GM18498 (cell line): ENCODE measurements around the gene PPEF1.
"Not testable (repeated sequence)": the region's sequence is repeated elsewhere in the genome, so short reads cannot be mapped to it uniquely, and the experiment has no call there.

ENCODE experiments used
- ATAC-seq: cut with Tn5 transposase; IDR thresholded peaks from one replicate; pipeline ENCODE4 v1.9.1; 2021; ENCODE audit warnings: mild to moderate bottlenecking, moderate library complexity; ENCODE audit not compliant: unreplicated experiment

PPEF1 gene

DNA sequence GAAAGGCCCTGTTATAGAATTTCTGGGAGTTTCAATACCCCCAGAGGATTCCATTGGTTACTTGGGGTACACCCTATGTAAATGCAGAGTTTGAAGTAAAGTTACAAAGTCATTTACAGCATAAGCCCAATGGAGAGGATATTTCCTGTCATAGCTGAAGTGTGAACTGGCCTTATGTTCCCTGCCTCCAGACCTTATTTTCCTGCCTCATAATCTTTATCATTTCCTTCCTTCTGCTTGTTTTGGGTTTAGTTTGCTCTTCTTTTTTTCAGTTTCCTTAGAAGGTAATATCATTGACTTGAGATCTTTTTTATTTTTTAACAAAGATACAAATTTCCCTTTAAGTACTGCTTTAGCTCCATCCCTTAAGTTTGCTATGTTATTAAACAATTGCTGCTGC, 85.4 kb downstream of the PPEF1 start:
- ATAC-seq, result no peak

DNA sequence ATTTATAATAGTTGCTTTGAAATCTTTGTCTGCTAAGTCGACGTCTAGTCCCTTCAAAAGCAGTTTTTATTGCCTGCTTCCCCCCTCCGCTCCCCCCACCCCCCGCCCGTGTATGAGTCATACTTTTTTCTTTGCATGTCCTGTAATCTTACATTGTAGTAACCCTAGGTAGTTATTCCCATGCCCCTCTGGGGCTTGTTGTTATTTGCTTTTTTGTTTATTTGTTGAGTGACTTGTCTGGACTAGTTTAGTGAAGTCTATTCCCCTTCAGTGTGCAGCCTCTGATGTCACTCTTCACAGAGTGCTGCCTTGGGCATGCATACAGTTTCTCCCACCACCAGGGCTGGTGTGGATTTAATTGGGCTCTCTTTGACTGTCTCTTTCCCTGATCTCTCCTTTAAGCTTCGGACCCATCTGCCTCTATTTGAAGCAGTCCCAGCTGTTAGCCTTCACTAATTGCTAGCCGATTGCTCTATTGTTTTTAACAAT, 86.2 kb downstream of the PPEF1 start:
- no peak for ATAC-seq

DNA sequence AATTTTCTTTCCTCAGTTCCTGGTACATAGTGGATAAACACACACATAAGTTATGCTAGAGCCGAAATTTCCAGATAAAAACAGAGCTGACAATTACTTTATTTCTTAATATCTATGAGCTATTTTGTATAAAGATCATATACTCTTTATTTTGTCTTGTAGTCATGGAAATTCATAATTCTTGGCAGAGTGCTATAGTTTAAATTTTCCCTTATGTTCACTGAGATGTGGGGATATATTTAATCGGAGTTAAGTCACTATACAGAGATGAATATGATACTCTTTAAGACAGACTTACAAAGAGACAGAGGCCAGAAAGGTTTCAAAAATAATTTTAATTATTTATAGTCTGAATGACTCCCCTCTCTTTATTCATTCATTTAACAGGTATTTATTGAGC, 89.7 kb downstream of the PPEF1 start:
- ATAC-seq, result no peak

DNA sequence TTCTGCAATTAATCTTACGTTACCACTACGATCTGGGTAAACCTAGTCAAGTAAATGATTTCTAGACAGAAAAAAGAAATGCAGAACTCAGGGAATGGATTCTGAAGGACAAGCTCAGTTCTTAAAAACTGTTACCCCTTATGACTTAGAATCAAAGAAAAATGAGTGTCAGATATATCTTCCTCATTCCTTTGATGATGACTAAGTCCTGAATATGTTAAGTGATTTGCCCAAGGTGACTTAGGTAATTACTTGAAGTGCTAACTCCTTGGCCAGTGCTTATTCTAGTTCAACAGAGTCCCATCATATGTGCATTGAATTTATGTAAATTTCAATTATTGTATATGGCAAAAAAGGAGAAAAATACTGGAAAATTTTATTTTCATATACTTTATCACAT, 92.5 kb downstream of the PPEF1 start:
- no peak for ATAC-seq

DNA sequence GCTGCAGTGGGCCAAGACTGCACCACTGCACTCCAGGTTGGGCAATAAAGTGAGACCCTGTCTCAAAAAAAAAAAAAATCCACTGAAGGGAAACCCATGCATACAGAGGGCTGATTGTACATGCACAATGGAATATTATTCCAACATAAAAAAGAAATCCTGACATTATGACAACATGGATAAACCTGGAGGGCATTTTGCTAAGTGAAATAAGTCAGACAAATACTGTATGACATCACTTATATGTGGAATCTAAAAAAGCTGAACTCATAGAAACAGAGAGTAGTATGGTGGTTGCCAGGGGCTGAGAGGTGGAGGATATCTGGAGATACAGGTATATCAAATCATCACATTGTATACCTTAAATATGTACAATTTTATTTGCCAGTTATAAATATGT, 102.2 kb downstream of the PPEF1 start:
- no peak for ATAC-seq

DNA sequence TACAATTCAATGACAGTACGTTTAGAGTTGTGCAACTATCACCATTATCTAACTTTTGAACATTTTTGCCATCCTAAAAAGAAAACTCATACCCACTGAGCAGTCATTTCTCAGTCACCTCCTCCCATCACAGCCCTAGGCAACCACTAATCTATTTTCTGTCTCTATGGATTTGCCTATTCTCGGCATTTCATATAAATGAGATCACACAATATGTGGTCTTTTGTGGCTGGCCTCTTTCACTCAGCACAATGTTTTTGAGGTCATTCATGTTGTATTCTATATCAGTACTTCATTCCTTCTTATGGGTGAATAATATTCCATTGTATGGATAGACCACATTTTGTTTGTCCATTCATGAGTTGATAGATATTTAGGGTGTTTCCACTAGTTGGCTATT, 103.0 kb downstream of the PPEF1 start:
- ATAC-seq, result no peak

DNA sequence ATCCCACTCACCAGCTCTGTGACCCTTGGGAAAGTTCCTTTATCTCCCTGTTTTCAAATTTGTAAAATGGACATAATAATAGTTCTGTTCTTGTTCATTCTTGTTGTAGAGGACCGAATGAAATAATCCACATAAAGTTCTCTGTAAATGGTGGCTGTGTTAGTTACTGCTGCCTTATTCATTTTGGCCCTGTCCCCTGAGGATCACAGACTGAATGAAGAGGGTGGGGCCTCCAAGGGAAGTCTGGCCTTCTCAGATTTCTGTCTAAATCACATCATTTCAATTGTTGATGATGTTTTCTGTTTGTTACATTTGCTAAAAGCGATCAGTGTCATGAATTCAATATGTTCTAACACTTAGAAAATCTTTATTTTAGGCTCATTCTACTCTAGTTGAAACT, 117.9 kb downstream of the PPEF1 start:
- no peak for ATAC-seq

DNA sequence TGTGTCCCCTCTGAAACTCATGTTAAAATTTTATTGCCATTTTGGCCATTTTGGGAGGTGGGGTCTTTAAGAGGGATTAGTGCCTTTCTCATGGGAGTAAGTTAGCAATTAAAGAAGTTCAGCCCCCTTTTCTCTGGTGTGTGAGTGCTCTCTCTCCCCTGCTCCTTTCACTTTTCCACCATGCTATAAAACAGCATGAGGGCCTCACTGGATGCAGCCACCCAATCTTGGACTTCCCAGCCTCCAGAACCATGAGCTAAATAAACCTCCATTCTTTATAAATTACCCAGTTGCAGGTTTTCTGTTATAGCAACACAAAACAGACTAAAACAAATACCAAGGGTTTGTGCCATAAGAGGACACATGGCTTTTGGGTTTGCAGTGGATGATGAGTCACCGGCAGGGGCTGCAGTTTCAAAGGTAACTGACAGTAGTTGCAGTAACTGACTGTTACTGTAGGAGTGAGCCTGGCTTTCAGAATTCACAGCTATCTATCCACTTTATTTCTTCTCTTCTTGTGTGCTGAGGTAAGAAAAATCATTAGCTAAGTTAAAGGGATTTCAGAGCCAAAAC, 121.5 kb downstream of the PPEF1 start:
- ATAC-seq, result no peak

DNA sequence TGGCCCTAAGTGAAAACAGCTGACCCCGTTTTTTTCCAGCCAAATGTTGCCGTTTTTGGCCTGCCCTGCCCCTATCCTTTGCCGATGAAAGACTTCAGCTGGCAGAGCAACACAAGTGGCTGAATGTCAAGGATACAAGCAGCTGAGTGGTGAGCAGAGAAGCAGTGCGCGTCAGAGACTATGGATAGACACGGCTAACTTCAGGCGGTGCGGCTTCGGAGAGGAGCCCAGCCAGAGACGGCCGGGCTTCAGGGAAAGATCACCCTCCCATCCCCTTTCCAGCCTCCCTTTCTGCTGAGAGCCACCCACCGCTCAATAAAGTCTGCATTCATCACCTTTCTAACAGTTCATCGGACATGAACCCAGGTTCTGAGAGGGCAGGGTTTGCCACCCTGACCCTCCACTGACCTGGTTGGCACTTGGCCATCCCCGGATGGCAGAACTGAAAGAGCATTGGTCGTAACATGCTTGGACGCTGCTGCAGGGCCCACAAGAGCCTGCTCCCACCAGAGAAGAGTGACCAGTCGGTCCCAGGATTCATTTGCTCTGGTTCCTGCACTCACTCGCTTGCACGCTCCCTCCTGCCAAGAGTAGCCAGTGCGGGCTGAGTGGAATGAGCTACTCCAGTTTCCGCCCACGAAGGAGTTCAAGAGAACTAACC, 125.8 kb downstream of the PPEF1 start:
- no peak for ATAC-seq

DNA sequence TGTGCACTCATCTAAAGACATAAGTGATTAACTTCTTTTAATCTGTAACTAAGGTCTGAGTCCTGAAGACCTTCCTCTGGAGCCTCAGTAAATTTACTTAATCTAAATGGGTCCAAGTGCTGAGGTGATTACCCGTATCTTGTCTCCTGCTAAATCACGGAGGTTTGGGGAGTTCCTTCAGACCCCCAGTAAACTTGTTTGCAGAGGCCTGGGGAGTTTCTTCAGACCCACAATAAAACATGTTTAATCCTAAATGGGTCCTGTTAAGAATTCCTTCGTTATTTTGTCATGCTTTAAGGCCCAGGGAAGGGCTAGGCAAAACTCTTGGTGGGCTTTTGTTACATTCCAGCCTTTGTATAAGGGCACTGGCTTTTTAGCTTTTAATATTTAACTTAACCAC, 140.5 kb downstream of the PPEF1 start:
- not testable (repeated sequence) for ATAC-seq

DNA sequence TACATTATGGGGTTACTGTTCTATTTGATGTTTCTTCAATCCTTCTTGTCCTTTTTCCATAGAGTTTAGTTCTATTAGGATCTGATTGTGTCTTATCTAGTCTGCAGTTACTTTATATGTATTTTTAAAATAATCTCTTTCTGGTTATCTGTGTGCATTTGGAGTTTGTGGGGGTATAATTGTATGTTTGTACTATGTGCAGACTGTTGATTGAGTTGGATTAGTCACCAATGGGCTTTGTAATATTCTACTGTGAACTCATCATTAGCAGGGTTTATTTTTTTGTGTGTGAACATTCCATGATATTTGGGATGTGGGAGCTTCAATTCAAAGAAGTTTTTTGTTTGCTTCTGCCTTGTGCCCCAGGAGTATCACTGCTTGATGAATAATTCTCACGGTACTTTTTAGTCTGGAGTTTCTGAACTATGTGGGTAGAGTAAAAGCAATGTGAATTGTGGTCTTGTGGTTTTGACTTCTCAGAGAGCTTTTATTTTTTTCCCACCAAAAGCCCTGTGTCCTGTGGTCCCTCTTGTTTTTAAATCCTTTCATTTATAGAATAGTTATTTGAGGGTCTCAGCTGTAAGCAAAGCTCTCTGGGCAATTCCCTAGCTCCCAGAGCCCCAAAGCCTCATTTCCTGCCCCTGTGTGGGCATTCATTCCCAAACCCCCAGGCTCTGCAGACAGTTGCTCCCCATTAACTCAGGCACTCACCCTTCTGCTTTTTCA, 148.6 kb downstream of the PPEF1 start:
- ATAC-seq, result peak; percentile 91

DNA sequence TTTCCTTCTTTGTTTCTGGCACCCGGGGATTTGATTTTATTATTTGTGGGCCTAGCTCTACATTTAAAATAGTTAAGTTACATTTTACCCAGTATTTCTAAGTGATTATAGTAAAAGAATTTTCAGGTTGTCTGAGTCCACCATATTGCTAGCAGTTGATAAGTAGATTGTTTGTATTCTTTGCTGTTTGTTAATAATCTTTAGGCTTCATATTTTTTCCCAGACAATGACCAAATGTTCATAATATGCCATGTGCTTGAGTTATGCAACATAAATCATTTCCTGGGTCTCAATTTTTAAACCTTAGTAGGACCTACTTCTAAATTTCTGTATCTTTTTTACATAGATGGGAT, 149.2 kb downstream of the PPEF1 start:
- no peak for ATAC-seq

DNA sequence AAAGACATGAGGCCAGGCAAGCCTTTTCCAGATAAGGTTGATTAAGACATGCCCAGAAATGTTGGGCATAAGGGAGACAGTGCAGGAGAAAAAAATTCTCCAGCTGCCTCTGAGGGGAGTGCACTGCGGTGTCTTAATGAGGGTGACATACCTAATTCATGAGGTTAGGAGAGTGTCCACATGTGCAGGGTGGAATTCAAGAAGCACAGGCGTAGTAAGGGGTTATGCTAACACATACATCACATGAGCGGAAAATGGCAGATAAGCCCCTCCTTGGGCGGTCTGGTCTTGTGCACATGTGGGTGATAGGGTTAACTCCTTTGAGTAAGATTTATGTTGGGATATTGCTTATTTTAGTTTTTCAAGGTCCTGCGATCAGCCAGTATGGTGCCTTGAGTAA, 154.1 kb downstream of the PPEF1 start:
- no peak for ATAC-seq

DNA sequence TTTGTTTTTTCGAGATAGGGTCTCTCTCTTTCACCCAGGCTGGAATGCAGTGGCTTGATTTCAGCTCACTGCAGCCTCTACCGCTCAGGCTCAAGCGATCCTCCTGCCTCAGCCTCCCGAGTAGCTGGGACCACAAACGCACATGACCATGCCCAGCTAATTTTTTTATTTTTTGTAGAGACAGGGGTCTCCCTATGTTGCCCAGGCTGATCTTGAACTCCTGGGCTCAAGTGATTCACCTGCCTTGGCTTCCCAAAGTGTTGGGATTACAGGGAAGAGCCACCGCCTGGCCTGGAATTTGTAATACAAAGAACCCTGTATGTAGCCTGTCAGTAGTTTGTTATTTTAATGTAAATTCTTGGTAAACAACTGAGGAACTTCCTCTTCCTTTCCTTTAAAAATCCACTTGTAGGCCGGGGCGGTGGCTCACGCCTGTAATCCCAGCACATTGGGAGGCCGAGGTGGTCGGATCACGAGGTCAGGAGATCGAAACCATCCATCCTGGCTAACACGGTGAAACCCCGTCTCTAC, 157.0 kb downstream of the PPEF1 start:
- no peak for ATAC-seq

DNA sequence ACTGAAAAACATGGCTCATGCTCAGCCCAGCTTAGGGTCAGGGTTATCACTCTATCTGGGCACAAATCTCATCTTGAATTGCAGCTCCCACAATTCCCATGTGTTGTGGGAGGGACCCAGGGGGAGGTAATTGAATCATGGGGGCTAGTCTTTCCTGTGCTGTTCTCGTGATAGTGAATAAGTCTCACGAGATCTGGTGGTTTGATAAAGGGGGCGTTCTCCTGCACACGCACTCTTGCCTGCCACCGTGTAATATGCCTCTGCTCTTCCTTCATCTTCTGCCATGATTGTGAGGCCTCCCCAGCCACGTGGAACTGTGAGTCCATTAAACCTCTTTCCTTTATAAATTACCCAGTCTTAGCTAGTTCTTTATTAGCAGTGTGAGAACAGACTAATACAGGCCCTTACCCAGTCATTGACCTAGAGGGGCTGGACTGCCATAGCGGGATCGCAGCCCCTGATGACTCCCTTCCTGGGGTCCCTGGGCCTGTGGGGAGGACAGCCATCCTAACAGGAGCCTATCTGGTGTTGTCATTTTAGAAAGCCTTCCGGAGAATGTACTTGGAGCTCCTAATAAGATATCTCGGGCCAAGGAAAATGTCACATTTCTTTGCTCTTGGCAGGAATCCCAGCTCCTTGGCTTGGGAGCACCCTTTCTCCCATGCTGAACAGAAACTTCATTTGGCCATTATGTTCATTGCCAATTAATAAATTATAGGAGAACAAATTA, 163.9 kb downstream of the PPEF1 start:
- no peak for ATAC-seq

DNA sequence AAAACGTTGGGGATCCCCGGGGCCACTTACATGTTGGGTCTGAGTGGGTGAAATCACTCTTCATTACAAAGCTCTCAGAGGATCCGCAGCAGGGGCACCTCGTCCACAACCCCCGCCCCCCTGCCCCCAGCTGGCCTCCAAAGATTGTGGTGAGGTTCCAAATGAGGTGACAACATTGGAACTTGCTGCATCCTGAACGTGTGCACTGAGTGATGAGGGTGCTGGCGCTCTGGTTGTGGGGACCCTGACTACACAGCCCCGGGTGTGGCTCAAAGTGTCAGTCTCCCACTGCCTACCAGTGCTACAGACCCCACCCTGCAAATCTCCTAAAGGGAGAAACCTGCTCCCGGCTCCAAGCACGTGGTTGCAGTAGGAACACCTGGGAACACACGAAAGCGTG, 164.5 kb downstream of the PPEF1 start:
- ATAC-seq, result no peak

DNA sequence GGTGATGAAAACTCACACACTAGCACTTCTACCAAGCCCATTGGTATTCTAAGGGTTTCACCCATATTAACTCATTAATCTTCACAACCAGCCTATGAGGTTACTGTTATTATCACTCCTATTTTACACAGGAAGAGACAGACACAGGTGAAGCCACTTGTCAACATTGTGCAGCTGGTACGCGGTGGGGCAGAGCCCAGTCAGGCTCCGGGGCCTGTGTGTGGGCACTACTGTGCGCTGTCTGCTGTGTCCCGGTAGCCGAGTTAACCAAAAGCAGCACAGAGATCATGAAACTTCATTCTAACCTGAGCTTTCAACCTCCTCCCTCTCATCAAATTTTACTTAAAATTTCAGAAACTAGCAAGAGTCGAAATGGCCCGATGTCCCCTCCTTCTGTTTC, 165.2 kb downstream of the PPEF1 start:
- ATAC-seq, result no peak

DNA sequence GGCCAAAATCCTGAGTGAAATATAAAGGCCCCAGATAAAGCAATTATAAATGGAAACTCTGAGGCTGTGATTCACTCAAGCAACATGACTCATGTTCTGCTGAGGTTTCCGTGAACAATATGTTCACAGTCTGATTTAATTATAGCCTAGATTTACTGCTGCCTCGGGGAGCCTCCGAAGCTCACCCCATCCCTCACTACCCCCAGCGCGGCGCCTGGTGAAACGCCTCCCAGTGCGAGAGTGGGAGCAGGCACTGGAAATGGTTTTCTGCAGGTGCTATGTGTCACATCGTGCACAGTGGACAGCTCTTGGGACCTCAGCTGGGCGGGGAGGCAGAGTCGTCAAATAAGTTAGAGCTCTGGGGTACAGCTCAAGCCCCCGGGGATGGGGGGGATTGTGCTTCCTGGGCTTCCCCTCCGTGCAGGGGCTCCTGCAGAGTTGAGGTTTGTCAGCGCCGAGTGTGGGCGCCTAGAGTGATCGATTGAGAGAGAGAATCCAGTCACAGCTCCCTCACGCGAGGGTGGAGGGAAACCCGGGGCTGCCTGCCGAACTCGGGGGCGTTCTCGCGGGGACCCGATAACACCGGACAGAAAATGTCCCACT, 165.8 kb downstream of the PPEF1 start:
- no peak for ATAC-seq

DNA sequence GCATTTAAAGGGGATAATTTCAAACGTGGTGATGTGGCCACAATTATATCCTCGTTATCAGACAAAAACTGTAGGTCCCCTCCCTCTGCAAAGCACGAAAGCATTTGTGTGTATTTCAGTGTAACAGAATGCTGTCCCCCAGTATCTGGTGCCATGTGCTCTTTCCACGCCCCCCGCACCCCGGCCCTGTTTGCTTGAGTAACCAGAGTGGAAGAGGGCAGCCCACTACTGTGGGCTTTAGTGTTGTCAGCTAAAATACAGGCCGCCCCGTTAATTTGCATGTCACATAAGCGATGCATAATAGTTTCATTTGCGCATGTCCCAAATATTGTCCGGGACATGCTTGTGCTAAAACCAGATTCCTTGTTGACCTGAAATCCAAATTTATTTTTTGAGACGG, 166.4 kb downstream of the PPEF1 start:
- ATAC-seq, result no peak

DNA sequence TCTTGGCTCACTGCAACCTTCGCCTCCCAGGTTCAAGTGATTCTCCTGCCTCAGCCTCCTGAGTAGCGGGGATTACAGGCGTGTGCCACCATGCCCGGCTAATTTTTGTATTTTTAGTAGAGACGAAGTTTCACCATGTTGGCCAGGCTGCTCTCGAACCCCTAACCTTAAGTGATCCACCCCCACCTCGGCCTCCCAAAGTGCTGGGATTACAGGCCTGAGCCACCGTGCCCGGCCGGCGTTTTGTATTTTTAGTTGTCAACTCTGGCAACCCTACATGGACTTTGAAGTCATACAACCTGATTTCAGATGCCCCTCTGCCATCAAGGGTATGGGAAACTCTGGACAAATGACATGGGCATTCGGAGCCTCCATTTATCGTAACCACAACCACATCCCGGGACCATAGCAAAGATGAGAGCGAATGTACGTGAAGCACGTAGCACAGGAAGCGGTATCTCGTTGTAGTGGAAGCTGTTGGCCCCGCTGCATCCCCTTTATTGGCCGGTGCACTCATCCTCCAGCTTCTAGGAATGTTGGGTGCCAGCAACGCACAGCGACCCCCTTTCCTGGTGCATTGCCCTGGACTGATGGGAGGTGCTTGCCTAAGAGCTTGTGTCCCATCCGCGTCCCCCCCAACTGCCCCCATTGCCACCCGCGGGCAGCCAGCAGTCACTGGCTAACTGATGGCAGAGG, 167.3 kb downstream of the PPEF1 start:
- no peak for ATAC-seq
